ENCODE data around the gene MAP1LC3B.

DNA sequence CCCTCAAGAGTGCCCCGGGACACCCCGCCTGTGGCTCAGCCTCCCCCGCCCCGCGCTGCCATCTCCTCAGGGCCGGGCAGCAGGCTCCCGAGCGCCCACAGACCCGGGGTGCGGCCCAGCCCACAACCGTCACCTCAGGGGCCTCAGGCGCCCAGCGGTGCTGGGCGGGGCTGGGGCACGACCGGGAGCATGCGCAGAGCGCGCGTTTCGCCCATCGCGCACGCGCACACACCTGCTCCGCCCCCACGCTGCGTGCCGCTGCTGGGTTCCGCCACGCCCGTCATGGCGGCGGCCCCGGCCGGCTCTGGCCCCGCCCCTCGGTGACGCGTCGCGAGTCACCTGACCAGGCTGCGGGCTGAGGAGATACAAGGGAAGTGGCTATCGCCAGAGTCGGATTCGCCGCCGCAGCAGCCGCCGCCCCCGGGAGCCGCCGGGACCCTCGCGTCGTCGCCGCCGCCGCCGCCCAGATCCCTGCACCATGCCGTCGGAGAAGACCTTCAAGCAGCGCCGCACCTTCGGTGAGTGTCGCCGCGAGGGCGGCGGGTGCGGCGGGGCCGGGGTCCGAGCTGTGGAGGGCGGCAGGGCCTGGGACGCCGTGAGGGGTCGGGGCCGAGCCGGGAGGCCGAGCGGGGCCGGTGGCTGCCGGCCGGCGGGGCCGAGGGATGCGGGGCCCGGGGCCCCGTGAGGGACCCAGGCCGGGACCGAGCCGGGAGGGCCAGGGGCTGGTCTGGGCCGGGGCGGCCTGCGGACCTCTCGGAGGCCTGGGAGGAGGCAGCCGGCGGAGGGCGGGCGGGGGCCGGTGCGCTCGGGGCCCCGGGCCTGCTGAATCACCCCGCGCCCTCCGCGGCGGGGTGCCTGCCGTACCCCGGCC, at the start of gene MAP1LC3B:
- peak; percentile 98 to 100 for TF ChIP-seq POLR2A (IDR thresholded peaks at IDR 0.05)
- TF ChIP-seq, protein P1, sequence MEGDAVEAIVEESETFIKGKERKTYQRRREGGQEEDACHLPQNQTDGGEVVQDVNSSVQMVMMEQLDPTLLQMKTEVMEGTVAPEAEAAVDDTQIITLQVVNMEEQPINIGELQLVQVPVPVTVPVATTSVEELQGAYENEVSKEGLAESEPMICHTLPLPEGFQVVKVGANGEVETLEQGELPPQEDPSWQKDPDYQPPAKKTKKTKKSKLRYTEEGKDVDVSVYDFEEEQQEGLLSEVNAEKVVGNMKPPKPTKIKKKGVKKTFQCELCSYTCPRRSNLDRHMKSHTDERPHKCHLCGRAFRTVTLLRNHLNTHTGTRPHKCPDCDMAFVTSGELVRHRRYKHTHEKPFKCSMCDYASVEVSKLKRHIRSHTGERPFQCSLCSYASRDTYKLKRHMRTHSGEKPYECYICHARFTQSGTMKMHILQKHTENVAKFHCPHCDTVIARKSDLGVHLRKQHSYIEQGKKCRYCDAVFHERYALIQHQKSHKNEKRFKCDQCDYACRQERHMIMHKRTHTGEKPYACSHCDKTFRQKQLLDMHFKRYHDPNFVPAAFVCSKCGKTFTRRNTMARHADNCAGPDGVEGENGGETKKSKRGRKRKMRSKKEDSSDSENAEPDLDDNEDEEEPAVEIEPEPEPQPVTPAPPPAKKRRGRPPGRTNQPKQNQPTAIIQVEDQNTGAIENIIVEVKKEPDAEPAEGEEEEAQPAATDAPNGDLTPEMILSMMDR (IDR thresholded peaks at IDR 0.05) = no peak
